Motor neuron (in vitro differentiated cells): Measurements from ENCODE around the gene IQCH. TPM values are rescaled to one million over a fixed set of nuclear protein-coding genes. Genes with fewer than 3 reads are reported as not detected.

Experiments used
- ATAC-seq, 8 experiments: fragments of 200-7000 bp; cut with Tn5 transposase; replicated peaks in 6 of 8; 2 replicates each; pipeline ENCODE4 v1.8.0; 2021; ENCODE audit warnings: mild to moderate bottlenecking in 8 of 8, moderate library complexity in 8 of 8
- H3K27ac ChIP-seq, 2 donors: fragments of 250-450 bp; sonication (Bioruptor Pico); 2 replicates each; pipeline ENCODE4 v1.9.0; 2021; ENCODE audit warnings: antibody characterized with exemption in 2 of 2, mild to moderate bottlenecking in 2 of 2, moderate library complexity in 1 of 2
- H3K4me1 ChIP-seq, 2 donors: fragments of 250-450 bp; sonication (Bioruptor Pico); replicated peaks in 1 of 2; 2 replicates each; pipeline ENCODE4 v1.6.1; 2021; ENCODE audit warnings: antibody characterized with exemption in 2 of 2, mild to moderate bottlenecking in 2 of 2, moderate library complexity in 1 of 2
- H3K4me3 ChIP-seq, 5 donors: fragments of 250-450 bp; sonication (Bioruptor Pico); 2 replicates each; pipeline ENCODE4 v1.9.0; 2021; ENCODE audit warnings: antibody characterized with exemption in 5 of 5, mild to moderate bottlenecking in 5 of 5, moderate library complexity in 4 of 5
- WGBS, 10 experiments: fragments of 450-650 bp; shearing (Covaris generic); methylation state at CpG; one replicate each; pipeline ENCODE4 v1.0.0; 2022; 5-methylcytosine and 5-hydroxymethylcytosine counted together
- in situ Hi-C, 9 experiments: fragments of 400-800 bp; cut with MboI; loops; one replicate each; pipeline ENCODE4 v1.15.0; 2021; ENCODE audit warnings: low sequenced_read_pairs in 9 of 9, low pct_unique_long_range_greater_than_20kb in 2 of 9; ENCODE audit not compliant: unreplicated experiment in 9 of 9
- total RNA-seq, 8 experiments: library from RNA; unstranded; fragments of 300-600 nt; gene quantifications; 2 replicates each; pipeline versions ENCODE4 v1.2.3 to v1.2.4, GENCODE V29; 2022

The IQCH gene
- total RNA-seq, 8 experiments from 2014 or later = 3.8 to 11.2 (median 5.3) TPM

- H3K27ac ChIP-seq = no peak overlapping the region
- 0 to 38% (median 23%) methylated on average over 1 to 2 of the region's 2 CpGs; no CpG with 5 or more reads in 1 of the 10 experiments for WGBS, 10 experiments
- in situ Hi-C loops = no loop called here
These were observed 246.7 kb downstream of the IQCH start for GRCh38 chr15:67501177-67501835.

GRCh38 chr15:67501836-67502461 lies 247.4 kb downstream of the IQCH start:
- 8 to 100% (median 33%) methylated on average over 1 to 13 of the region's 13 CpGs for WGBS, 10 experiments
- Histone ChIP-seq H3K4me3 (peak overlapping the region in 1 of 5 donors; percentile 5), H3K27ac (no peak overlapping the region), H3K4me1 (peaks cover 3 to 8% of the 10 kb centered on the region in 2 donors)
- in situ Hi-C loops = no loop called here
- peak in 5 of 8 experiments; percentile 59 to 74 (median 69) for ATAC-seq

More at GRCh38 chr15:67501177-67501835, 246.7 kb downstream of the IQCH start:
- H3K4me1 ChIP-seq = peaks cover 3 to 8% of the 10 kb centered on the region in 2 donors
- ATAC-seq = peak in 4 of 8 experiments; percentile 36 to 52 (median 47)
- H3K4me3 ChIP-seq = no peak overlapping the region

- no peak overlapping the region for H3K4me3 ChIP-seq
- ATAC-seq = no peak
- peaks cover 3 to 8% of the 10 kb centered on the region in 2 donors for H3K4me1 ChIP-seq
- in situ Hi-C loops = no loop called here
- 71 to 100% (median 94%) methylated on average over 1 to 6 of the region's 6 CpGs; no CpG with 5 or more reads in 1 of the 10 experiments for WGBS, 10 experiments
- no peak overlapping the region for H3K27ac ChIP-seq
These were observed 249.5 kb downstream of the IQCH start for GRCh38 chr15:67504056-67504455.

- Histone ChIP-seq H3K27ac (no peak overlapping the region), H3K4me1 (peaks cover 3 to 8% of the 10 kb centered on the region in 2 donors), H3K4me3 (no peak overlapping the region)
- WGBS, 10 experiments = 4 to 100% (median 94%) methylated on average over 2 to 5 of the region's 5 CpGs
- peak in 2 of 8 experiments; percentile 81 to 87 for ATAC-seq
- in situ Hi-C loops = no loop called here
These were observed 250.2 kb downstream of the IQCH start for GRCh38 chr15:67504796-67505195.

GRCh38 chr15:67505675-67506572 lies 251.3 kb downstream of the IQCH start:
- WGBS, 10 experiments = 64 to 87% (median 75%) methylated on average over 2 to 5 of the region's 5 CpGs
- no peak overlapping the region for H3K4me3 ChIP-seq
- no peak overlapping the region for H3K27ac ChIP-seq
- in situ Hi-C loops = no loop called here
- ATAC-seq = no peak
- H3K4me1 ChIP-seq = peaks cover 3 to 7% of the 10 kb centered on the region in 2 donors

GRCh38 chr15:67506775-67507747 lies 252.5 kb downstream of the IQCH start:
- ATAC-seq = no peak
- Histone ChIP-seq H3K27ac (no peak overlapping the region), H3K4me3 (no peak overlapping the region), H3K4me1 (peaks cover 0 to under 1% of the 10 kb centered on the region in 2 donors)
- in situ Hi-C loops = no loop called here
- WGBS, 10 experiments = 71 to 100% (median 88%) methylated on average over 3 to 9 of the region's 11 CpGs

- 75 to 100% (median 99%) methylated on average over 1 to 3 of the region's 3 CpGs for WGBS, 10 experiments
- no peak overlapping the region for H3K27ac ChIP-seq
- H3K4me3 ChIP-seq = no peak overlapping the region
- no peak for ATAC-seq
- in situ Hi-C loops = no loop called here
- no peaks in the 10 kb centered on the region for H3K4me1 ChIP-seq
These were observed 253.8 kb downstream of the IQCH start for GRCh38 chr15:67508407-67508806.

GRCh38 chr15:67509918-67510317 lies 255.3 kb downstream of the IQCH start:
- Histone ChIP-seq H3K4me3 (no peak overlapping the region), H3K4me1 (no peaks in the 10 kb centered on the region), H3K27ac (no peak overlapping the region)
- ATAC-seq = no peak
- 81 to 100% (median 91%) methylated on average over 1 to 4 of the region's 4 CpGs; no CpG with 5 or more reads in 1 of the 10 experiments for WGBS, 10 experiments
- in situ Hi-C loops = no loop called here

GRCh38 chr15:67510597-67511190 lies 256.1 kb downstream of the IQCH start:
- in situ Hi-C loops = no loop called here
- 16 to 100% (median 86%) methylated on average over 3 to 7 of the region's 7 CpGs for WGBS, 10 experiments
- no peak overlapping the region for H3K27ac ChIP-seq
- H3K4me3 ChIP-seq = no peak overlapping the region
- no peaks in the 10 kb centered on the region for H3K4me1 ChIP-seq
- ATAC-seq = peak in 2 of 8 experiments; percentile 44 to 52

- Histone ChIP-seq H3K27ac (no peak overlapping the region), H3K4me1 (no peaks in the 10 kb centered on the region), H3K4me3 (no peak overlapping the region)
- 81 to 100% (median 100%) methylated on average over 1 to 3 of the region's 3 CpGs; no CpG with 5 or more reads in 1 of the 10 experiments for WGBS, 10 experiments
- ATAC-seq = no peak
- in situ Hi-C loops = no loop called here
These were observed 257.0 kb downstream of the IQCH start for GRCh38 chr15:67511606-67512005.

GRCh38 chr15:67512140-67512539 lies 257.6 kb downstream of the IQCH start:
- no peak overlapping the region for H3K27ac ChIP-seq
- 25 to 100% (median 50%) methylated on average over 1 to 3 of the region's 3 CpGs; no CpG with 5 or more reads in 2 of the 10 experiments for WGBS, 10 experiments
- in situ Hi-C loops = no loop called here
- ATAC-seq = no peak
- H3K4me3 ChIP-seq = no peak overlapping the region
- no peaks in the 10 kb centered on the region for H3K4me1 ChIP-seq
